BLaER1 treated with 17β-estradiol and CSF1 and Interleukin-3, amounts not matched to agents 10 nM and 100 nM (cell line): Measurements from ENCODE around the gene SLC25A22.

Experiments
- H3K27ac ChIP-seq, 11 experiments: shearing (Covaris generic); formaldehyde crosslinking; 2 replicates each; pipeline ENCODE4 v1.8.1; 2022
- H3K27me3 ChIP-seq, 11 experiments: shearing (Covaris generic); formaldehyde crosslinking; 2 replicates each; pipeline ENCODE4 v1.8.1; 2022
- H3K36me3 ChIP-seq, 11 experiments: shearing (Covaris generic); formaldehyde crosslinking; 2 replicates each; pipeline ENCODE4 v1.8.1; 2022
- H3K4me1 ChIP-seq, 10 experiments: shearing (Covaris generic); formaldehyde crosslinking; 2 replicates each; pipeline ENCODE4 v1.8.1; 2022
- H3K4me2 ChIP-seq, 11 experiments: shearing (Covaris generic); formaldehyde crosslinking; 2 replicates each; pipeline ENCODE4 v1.8.1; 2022
- H3K4me3 ChIP-seq, 10 experiments: shearing (Covaris generic); formaldehyde crosslinking; 2 replicates each; pipeline ENCODE4 v1.8.1; 2022
- H3K9ac ChIP-seq, 11 experiments: shearing (Covaris generic); formaldehyde crosslinking; 2 replicates each; pipeline ENCODE4 v1.8.1; 2022
- H3K9me3 ChIP-seq, 11 experiments: shearing (Covaris generic); formaldehyde crosslinking; replicated peaks in 1 of 11; 2 replicates each; pipeline ENCODE4 v1.8.1; 2022
- H4K20me1 ChIP-seq, 11 experiments: shearing (Covaris generic); formaldehyde crosslinking; 2 replicates each; pipeline ENCODE4 v1.8.1; 2022
- Cebpa-rat ChIP-seq, 11 experiments: shearing (Covaris generic); IDR thresholded peaks; 2 replicates each; pipeline ENCODE4 v1.8.1; 2022

The SLC25A22 gene

DNA sequence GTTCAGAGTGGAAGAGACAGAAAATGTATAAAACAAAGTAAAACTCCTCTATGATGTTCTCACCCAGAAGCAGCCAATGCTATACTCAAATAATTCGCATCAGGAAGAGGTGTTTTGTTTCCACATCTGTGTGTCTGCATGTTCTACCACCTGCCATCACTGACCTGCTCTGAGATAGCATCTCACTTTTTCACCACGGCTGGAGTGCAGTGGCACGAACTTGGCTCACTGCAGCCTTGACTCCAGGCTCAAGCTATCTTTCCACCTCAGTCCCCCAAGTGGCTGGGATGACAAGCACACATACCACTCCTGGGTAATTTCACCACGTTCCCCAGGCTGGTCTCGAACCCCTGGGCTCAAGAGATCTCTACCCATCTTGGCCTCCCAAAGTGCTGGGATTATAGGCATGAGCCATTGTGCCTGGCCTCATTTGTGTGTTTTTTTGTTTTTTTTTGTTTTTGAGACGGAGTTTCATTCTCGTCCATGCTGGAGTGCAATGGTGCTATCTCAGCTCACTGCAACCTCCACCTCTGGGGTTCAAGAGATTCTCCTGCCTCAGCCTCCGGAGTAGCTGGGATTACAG lies 36.5 kb downstream of the SLC25A22 start:
- peaks cover 0 to 33% (median 8%) of the 10 kb centered on the region in 10 experiments; a peak in 12 of 20 replicates for H3K4me1 ChIP-seq
- peaks cover 95 to 98% (median 97%) of the 10 kb centered on the region in 11 experiments for H3K36me3 ChIP-seq
- H4K20me1 ChIP-seq, result peaks cover 51 to 99% (median 97%) of the 10 kb centered on the region in 11 experiments
- H3K4me2 ChIP-seq, result no peak overlapping the region
- H3K9me3 ChIP-seq, result no peaks in the 10 kb centered on the region
- H3K9ac ChIP-seq, result 0 out of 22 replicates have a peak overlapping the region, but pooled peaks of 1 of the 11 experiments have one; percentile 3
- H3K4me3 ChIP-seq, result no peak overlapping the region
- no peak for TF ChIP-seq Cebpa-rat (IDR thresholded peaks at IDR 0.05)
- no peaks in the 10 kb centered on the region for H3K27me3 ChIP-seq
- no peak overlapping the region for H3K27ac ChIP-seq

DNA sequence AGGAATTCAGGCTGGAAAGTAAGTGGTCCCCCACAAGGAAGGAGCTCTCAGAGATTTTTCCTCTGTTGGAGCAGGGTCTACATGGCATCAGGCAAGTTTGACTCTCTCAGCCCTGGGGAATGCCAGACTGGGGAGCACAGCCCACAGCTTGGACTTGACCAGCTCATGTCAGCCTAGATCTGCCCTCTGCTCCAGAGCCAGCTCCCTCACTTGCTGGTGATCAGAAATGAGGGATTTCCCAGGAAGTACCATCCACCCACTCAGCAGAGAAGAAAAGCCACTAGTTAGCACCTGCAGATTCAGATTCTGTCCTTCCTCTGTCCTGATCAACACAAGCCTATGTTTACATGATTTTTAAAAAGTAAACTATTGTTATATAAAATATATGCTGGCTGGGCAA lies 37.8 kb downstream of the SLC25A22 start:
- H3K9me3 ChIP-seq, result no peaks in the 10 kb centered on the region
- peak overlapping the region in 4 of 11 experiments; percentile 8 to 55 (median 36); a peak in 2 of 22 replicates for H3K9ac ChIP-seq
- H3K4me1 ChIP-seq, result peaks cover 0 to 19% (median 2%) of the 10 kb centered on the region in 10 experiments; a peak in 9 of 20 replicates
- H4K20me1 ChIP-seq, result peaks cover 55 to 99% (median 97%) of the 10 kb centered on the region in 11 experiments
- 0 out of 22 replicates have a peak overlapping the region, but pooled peaks of 1 of the 11 experiments have one; percentile 14 for H3K4me2 ChIP-seq
- no peak overlapping the region for H3K4me3 ChIP-seq
- H3K36me3 ChIP-seq, result peaks cover 95 to 98% (median 97%) of the 10 kb centered on the region in 11 experiments
- no peak for TF ChIP-seq Cebpa-rat (IDR thresholded peaks at IDR 0.05)
- H3K27me3 ChIP-seq, result no peaks in the 10 kb centered on the region
- H3K27ac ChIP-seq, result no peak overlapping the region

DNA sequence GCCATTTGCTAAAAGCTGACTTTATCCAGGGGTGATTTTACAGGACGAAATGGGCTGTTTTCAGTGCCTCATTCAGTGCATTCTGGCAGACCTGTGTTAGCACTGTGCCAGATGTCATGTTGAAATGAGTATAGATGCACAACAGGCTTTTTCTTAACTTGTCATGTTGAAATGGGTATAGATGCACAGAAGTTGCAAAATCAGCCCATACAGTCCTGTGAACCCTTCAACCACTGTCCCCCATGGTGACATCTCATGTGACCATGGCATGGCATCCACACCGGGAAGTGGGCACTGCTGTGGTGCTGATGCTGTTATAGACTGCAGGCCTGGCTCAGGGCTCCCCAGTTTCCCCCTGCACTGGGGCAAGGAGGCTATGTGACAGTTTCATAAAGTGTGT lies 48.4 kb downstream of the SLC25A22 start:
- no peaks in the 10 kb centered on the region for H3K27me3 ChIP-seq
- no peak for TF ChIP-seq Cebpa-rat (IDR thresholded peaks at IDR 0.05)
- peaks cover 30 to 58% (median 39%) of the 10 kb centered on the region in 10 experiments for H3K4me1 ChIP-seq
- peak overlapping the region in 10 of 11 experiments; percentile 86 to 99 (median 98); a peak in 19 of 22 replicates for H3K27ac ChIP-seq
- peaks cover 54 to 73% (median 60%) of the 10 kb centered on the region in 11 experiments for H4K20me1 ChIP-seq
- H3K36me3 ChIP-seq, result peaks cover 15 to 53% (median 47%) of the 10 kb centered on the region in 11 experiments
- H3K9ac ChIP-seq, result peak overlapping the region; percentile 93 to 99 (median 98); a peak in 20 of 22 replicates
- H3K4me2 ChIP-seq, result peak overlapping the region; percentile 88 to 99 (median 96)
- peak overlapping the region in 8 of 10 experiments; percentile 88 to 99 (median 93); a peak in 15 of 20 replicates for H3K4me3 ChIP-seq
- no peaks in the 10 kb centered on the region for H3K9me3 ChIP-seq

DNA sequence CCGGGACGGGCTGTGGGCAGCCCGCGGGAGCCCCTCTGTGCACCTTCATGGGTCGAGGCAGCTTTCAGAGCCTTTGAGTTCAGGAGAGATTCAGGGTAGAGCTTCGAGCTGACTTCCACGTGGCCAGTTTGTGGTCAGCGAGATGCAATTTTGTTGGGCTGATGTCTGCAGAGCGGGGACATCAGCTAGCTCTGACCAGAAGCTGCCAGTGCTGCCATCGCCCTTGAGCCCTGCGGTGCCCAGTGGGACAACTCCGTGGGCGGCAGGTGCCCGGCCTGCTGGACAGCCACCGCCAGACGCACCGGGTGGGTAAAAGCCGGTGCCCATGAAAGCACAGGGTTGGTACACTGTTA lies 50.1 kb downstream of the SLC25A22 start:
- Histone ChIP-seq H3K36me3 (peaks cover 15 to 36% (median 30%) of the 10 kb centered on the region in 11 experiments), H3K27me3 (no peaks in the 10 kb centered on the region), H3K27ac (peak overlapping the region; percentile 86 to 99 (median 97)), H4K20me1 (peaks cover 38 to 55% (median 43%) of the 10 kb centered on the region in 11 experiments), H3K9me3 (no peaks in the 10 kb centered on the region), H3K9ac (peak overlapping the region; percentile 93 to 99 (median 98)), H3K4me3 (peak overlapping the region; percentile 88 to 100 (median 94)), H3K4me2 (peak overlapping the region; percentile 88 to 99 (median 96)), H3K4me1 (peaks cover 30 to 51% (median 39%) of the 10 kb centered on the region in 10 experiments)
- TF ChIP-seq Cebpa-rat (IDR thresholded peaks at IDR 0.05), result no peak

DNA sequence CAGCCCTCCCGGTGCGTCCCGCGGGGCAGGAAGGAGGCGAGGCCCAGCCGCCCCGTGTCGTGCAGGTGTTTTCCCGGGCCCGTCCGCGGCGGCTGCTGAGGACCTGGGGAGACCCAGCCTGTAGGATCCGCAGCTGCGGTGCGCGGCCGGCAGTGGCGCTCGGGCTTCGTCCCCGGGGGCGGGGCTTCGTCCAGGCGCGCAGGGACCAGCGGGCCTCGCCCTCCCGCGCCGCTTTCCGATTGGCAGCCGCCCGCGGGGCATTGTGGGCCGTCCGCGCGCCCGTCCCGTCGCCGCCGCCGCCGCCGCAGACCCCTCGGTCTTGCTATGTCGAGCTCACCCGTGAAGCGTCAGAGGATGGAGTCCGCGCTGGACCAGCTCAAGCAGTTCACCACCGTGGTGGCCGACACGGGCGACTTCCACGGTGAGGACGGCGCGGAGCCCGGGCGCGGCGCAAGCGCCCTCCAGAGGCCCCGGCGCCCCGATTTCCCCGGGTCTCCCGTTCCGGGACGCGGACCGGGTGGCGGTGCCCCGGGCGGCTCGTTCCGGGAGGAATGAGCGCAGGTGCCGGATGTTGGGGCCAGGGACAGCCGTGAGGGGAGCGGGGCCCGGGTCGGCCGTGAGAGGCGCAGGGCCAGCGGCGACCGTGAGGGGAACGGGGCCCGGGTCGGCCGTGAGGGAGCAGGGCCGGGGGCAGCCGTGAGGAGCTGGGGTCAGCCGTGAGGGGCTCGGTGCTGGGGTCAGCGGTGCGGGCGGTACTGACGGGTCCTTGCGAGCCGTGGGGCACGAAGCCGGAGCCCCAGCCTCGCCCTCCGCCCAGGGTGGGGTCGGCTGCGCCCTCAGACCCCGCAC lies 50.7 kb downstream of the SLC25A22 start, which contains the start of gene TALDO1:
TSS of gene TALDO1 (plus strand) at position 307 of the 849 bp plus-strand sequence. CDS start at position 325, 18 bp downstream.
- Histone ChIP-seq H3K4me2 (peak within 1 kb of the TSS; percentile 88 to 99 (median 96)), H3K9ac (peak within 1 kb of the TSS; percentile 93 to 99 (median 98)), H3K9me3 (no peaks in the 10 kb centered on the region), H3K27me3 (no peaks in the 10 kb centered on the region), H4K20me1 (peaks cover 32 to 49% (median 37%) of the 10 kb centered on the region in 11 experiments), H3K4me3 (peak within 1 kb of the TSS; percentile 88 to 100 (median 94)), H3K4me1 (peaks cover 33 to 48% (median 39%) of the 10 kb centered on the region in 10 experiments), H3K27ac (peak within 1 kb of the TSS; percentile 86 to 99 (median 97)), H3K36me3 (peaks cover 8 to 30% (median 24%) of the 10 kb centered on the region in 11 experiments)
- TF ChIP-seq Cebpa-rat (IDR thresholded peaks at IDR 0.05), result no peak

DNA sequence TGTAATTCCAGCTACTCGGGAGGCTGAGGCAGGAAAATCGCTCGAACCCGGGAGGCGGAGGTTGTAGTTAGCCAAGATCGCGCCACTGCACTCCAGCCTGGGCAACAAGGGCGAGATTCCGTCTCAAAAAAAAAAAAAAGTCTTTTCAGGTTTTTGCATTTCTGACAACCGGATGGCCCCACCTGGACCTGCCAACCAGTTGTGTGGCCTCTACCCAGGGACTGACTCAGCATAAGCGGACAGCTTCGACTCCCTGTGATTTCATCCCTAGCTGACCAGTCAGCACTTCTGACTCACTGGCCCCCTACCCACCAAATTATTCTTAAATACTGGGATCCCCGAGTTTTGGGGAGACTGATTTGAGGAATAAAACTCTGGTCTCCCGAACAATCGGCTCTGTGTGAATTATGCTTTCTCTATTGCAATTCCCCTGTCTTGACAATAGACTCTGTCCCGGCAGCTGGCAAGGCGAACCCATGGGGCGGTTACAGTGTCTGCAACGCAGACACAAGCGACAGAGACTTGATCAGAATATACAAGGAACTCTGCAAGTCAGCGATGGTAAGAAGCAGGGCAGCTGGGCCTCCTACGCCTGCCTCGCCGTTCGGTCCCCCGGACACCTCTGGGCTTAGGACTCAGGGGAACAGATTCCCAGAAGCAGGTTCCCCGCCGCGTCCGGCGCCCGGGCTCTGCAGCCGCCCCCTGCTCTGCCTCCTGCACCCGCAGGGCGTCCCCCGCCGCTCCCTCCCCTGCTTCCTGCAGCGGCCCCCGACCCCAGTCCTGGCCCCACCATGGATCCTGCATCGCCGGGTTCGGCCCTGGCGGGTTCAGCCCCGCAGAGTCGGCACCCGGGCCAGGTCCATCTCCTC lies 51.6 kb downstream of the SLC25A22 start:
- Histone ChIP-seq H3K4me2 (peak overlapping the region; percentile 86 to 99 (median 95)), H3K9me3 (no peaks in the 10 kb centered on the region), H3K27me3 (no peaks in the 10 kb centered on the region), H3K9ac (peak overlapping the region; percentile 93 to 99 (median 98)), H3K4me1 (peaks cover 33 to 48% (median 39%) of the 10 kb centered on the region in 10 experiments), H3K4me3 (peak overlapping the region; percentile 88 to 100 (median 94)), H3K27ac (peak overlapping the region in 9 of 11 experiments; percentile 92 to 99 (median 98); a peak in 18 of 22 replicates), H4K20me1 (peaks cover 23 to 41% (median 28%) of the 10 kb centered on the region in 11 experiments), H3K36me3 (peaks cover 0 to 22% (median 17%) of the 10 kb centered on the region in 11 experiments; a peak in 16 of 22 replicates)
- TF ChIP-seq Cebpa-rat (IDR thresholded peaks at IDR 0.05), result no peak

DNA sequence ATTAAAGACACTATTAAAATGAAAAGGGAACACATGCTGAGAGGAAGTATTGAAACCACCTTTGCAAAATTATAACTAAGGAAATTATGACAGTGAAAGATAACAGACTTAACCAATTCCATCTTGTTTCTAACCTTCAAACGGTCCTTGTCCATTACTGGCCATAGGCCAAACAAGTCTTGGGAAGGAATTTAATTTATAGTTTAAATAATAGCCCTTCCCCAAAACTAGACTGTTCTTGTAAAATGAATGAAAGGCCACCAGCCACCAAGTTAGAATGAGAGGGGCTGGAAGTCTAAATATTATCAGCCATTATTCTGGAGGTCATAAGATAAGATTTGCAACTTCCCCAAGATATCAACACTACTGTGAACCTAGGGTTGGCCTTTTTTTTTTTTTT lies 52.7 kb downstream of the SLC25A22 start:
- peak overlapping the region in 6 of 11 experiments; percentile 11 to 99 (median 93); a peak in 4 of 22 replicates for H3K4me2 ChIP-seq
- no peaks in the 10 kb centered on the region for H3K27me3 ChIP-seq
- TF ChIP-seq Cebpa-rat (IDR thresholded peaks at IDR 0.05), result no peak
- H3K4me1 ChIP-seq, result peaks cover 27 to 38% (median 32%) of the 10 kb centered on the region in 10 experiments
- H3K36me3 ChIP-seq, result peaks cover 0 to 11% (median 6%) of the 10 kb centered on the region in 11 experiments; a peak in 11 of 22 replicates
- H3K9ac ChIP-seq, result no peak overlapping the region
- H3K27ac ChIP-seq, result no peak overlapping the region
- no peak overlapping the region for H3K4me3 ChIP-seq
- peaks cover 12 to 30% (median 17%) of the 10 kb centered on the region in 11 experiments for H4K20me1 ChIP-seq
- no peaks in the 10 kb centered on the region for H3K9me3 ChIP-seq
